Mesendoderm (in vitro differentiated cells): ENCODE measurements around the gene ZNF416.

Experiments used
- DNase-seq: peaks from one replicate; pipeline ENCODE4 v3.0.0; 2013
- H2AK5ac ChIP-seq: 2 replicates; pipeline ENCODE4 v1.6.1; 2013; ENCODE audit warnings: low read length, inconsistent platforms
- H2BK120ac ChIP-seq: 2 replicates; pipeline ENCODE4 v1.6.1; 2013; ENCODE audit warnings: low read depth, mild to moderate bottlenecking, low read length, moderate library complexity, mixed read lengths
- H2BK15ac ChIP-seq: replicated peaks from 2 replicates; pipeline ENCODE4 v1.6.1; 2013; ENCODE audit warnings: low read depth, mild to moderate bottlenecking, moderate library complexity
- H2BK5ac ChIP-seq: 2 replicates; pipeline ENCODE4 v1.6.1; 2013; ENCODE audit warnings: low read length, inconsistent platforms
- H3K18ac ChIP-seq: 2 replicates; pipeline ENCODE4 v1.6.1; 2013; ENCODE audit warnings: mild to moderate bottlenecking, low read length, mixed read lengths
- H3K23ac ChIP-seq: one replicate; pipeline ENCODE4 v1.6.1; 2013; ENCODE audit warnings: low read length
- H3K27ac ChIP-seq: 2 replicates; pipeline ENCODE4 v1.5.1; 2013; ENCODE audit warnings: low read depth, mild to moderate bottlenecking, inconsistent platforms, low read length, moderate library complexity
- H3K27me3 ChIP-seq: 2 replicates; pipeline ENCODE4 v1.6.1; 2013; ENCODE audit warnings: low read length, control low read depth, mild to moderate bottlenecking, inconsistent platforms; ENCODE audit not compliant: insufficient read depth, poor library complexity
- H3K36me3 ChIP-seq: 2 replicates; pipeline ENCODE4 v1.6.1; 2013; ENCODE audit warnings: low read length, inconsistent platforms; ENCODE audit not compliant: control insufficient read depth, insufficient read depth
- H3K4ac ChIP-seq: one replicate; pipeline ENCODE4 v1.6.1; 2013; ENCODE audit warnings: low read depth, mild to moderate bottlenecking, low read length, moderate library complexity
- H3K4me1 ChIP-seq: 2 replicates; pipeline ENCODE4 v1.6.1; 2013; ENCODE audit warnings: low read depth, low read length, inconsistent platforms; ENCODE audit not compliant: control insufficient read depth
- H3K4me2 ChIP-seq: 2 replicates; pipeline ENCODE4 v1.6.1; 2013; ENCODE audit warnings: low read length
- H3K4me3 ChIP-seq: 2 replicates; pipeline ENCODE4 v1.5.1; 2013; ENCODE audit warnings: mild to moderate bottlenecking, low read length
- H3K56ac ChIP-seq: one replicate; pipeline ENCODE4 v1.6.1; 2013; ENCODE audit warnings: low read length
- H3K79me1 ChIP-seq: 2 replicates; pipeline ENCODE4 v1.6.1; 2013; ENCODE audit warnings: low read length, inconsistent platforms
- H3K79me2 ChIP-seq: 2 replicates; pipeline ENCODE4 v1.6.1; 2013; ENCODE audit warnings: mild to moderate bottlenecking, low read length; ENCODE audit not compliant: control insufficient read depth, insufficient read depth
- H3K9ac ChIP-seq: 2 replicates; pipeline ENCODE4 v1.6.1; 2013; ENCODE audit warnings: low read length, inconsistent platforms
- H4K5ac ChIP-seq: one replicate; pipeline ENCODE4 v1.6.1; 2013; ENCODE audit warnings: low read length
- H4K8ac ChIP-seq: one replicate; pipeline ENCODE4 v1.6.1; 2013; ENCODE audit warnings: low read depth, mild to moderate bottlenecking, control low read depth, low read length, moderate library complexity
- WGBS: extraction: QIAGEN DNeasy Blood & Tissue Kit; methylation state at CpG from one replicate; pipeline ENCODE4 v1.1.7; 2013; ENCODE audit warnings: low lambda C conversion rate, missing lambda C conversion rate; ENCODE audit not compliant: insufficient coverage; ENCODE audit errors: extremely low coverage; 5-methylcytosine and 5-hydroxymethylcytosine counted together

Gene ZNF416

DNA sequence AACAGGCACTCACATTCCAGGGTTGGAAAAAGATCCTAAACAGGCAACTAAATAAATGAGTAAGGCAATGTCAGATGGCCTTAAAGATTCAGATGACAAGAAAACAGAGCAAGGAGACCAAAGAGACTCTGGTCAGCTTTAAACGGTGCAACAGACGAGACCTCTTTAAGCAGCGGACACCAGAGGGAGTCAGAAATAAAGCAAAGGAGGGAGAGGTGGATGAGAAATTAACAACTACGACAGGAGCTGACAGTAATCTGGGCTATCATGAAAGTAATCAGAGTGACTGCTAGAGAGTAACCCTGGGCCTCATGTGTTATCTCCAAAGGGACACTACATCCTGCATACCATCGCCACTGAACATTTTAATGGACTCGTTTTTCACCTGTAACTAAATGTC, 20.2 kb downstream of the ZNF416 start:
- Histone ChIP-seq H3K56ac (peak overlapping the region; percentile 97), H3K27me3 (no peaks in the 10 kb centered on the region), H3K18ac (no peak overlapping the region), H3K4me3 (peak overlapping the region; percentile 97), H3K9ac (peak overlapping the region; percentile 96), H4K5ac (no peak overlapping the region), H3K4me1 (peaks cover 4% of the 10 kb centered on the region), H3K79me1 (peaks cover 12% of the 10 kb centered on the region), H3K4ac (no peak overlapping the region), H2BK15ac (no peak overlapping the region), H3K4me2 (peak overlapping the region; percentile 47), H3K79me2 (peaks cover 7% of the 10 kb centered on the region), H3K23ac (no peak overlapping the region), H2BK120ac (no peak overlapping the region), H3K27ac (no peak overlapping the region), H4K8ac (no peak overlapping the region), H2AK5ac (no peak overlapping the region), H2BK5ac (no peak overlapping the region), H3K36me3 (no peaks in the 10 kb centered on the region)
- DNase-seq: peak; percentile 51
- WGBS: no CpG with 5 or more reads among the region's 6 CpGs

DNA sequence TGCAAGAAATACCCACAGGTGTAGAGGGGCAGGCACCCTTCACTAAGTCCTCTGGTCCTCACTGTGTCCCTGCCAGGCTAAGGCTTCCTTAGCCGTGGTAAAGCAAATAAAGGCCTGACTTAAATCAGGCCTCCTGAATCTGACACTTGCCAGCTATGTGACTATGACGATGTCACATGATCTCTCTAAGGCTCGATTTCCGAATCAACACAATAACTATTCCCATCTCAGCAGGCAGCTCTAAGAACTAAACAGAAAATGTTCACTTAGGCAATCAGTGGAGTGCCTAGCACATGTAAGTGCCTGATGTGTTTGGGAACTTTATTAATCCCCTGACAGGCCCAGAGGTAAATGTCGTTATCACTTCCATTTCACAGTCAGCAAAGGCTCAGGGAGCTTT, 21.1 kb downstream of the ZNF416 start:
- Histone ChIP-seq H2AK5ac (no peak overlapping the region), H4K8ac (no peak overlapping the region), H3K23ac (no peak overlapping the region), H4K5ac (no peak overlapping the region), H2BK5ac (no peak overlapping the region), H3K27me3 (no peaks in the 10 kb centered on the region), H3K27ac (no peak overlapping the region), H3K79me1 (peaks cover 12% of the 10 kb centered on the region), H2BK120ac (no peak overlapping the region), H3K4ac (no peak overlapping the region), H2BK15ac (no peak overlapping the region), H3K4me1 (peaks cover 4% of the 10 kb centered on the region), H3K9ac (no peak overlapping the region), H3K56ac (no peak overlapping the region), H3K36me3 (no peaks in the 10 kb centered on the region), H3K4me3 (no peak overlapping the region), H3K18ac (no peak overlapping the region), H3K4me2 (no peak overlapping the region), H3K79me2 (peaks cover 7% of the 10 kb centered on the region)
- no CpG with 5 or more reads among the region's 5 CpGs for WGBS
- DNase-seq: no peak

DNA sequence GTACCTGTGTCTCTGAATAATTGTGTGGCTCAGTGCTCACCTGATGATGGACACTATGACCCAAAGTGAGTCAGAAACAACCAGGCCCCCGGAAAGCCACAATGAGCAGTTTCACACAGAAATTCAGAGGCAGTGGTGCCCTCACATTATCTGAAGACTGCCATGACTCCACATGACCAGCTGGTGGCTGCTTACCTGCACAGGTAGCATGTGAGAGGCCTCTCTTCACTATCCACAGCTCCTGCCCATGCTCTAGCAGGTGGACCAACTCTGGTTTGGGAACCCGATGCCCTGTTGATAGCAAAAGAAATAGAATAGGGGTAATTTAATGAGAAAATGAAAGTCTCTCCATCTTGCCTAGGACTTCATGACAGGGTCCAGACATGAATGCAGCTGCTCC, 26.3 kb downstream of the ZNF416 start:
- H3K79me2 ChIP-seq: no peaks in the 10 kb centered on the region
- no peaks in the 10 kb centered on the region for H3K27me3 ChIP-seq
- H2BK120ac ChIP-seq: no peak overlapping the region
- H3K4ac ChIP-seq: no peak overlapping the region
- no peaks in the 10 kb centered on the region for H3K4me1 ChIP-seq
- no peak overlapping the region for H3K27ac ChIP-seq
- H3K9ac ChIP-seq: no peak overlapping the region
- no peak overlapping the region for H4K8ac ChIP-seq
- H3K56ac ChIP-seq: no peak overlapping the region
- H3K18ac ChIP-seq: no peak overlapping the region
- H2AK5ac ChIP-seq: no peak overlapping the region
- H4K5ac ChIP-seq: no peak overlapping the region
- H3K4me2 ChIP-seq: no peak overlapping the region
- no CpG with 5 or more reads among the region's 2 CpGs for WGBS
- H3K23ac ChIP-seq: no peak overlapping the region
- no peak overlapping the region for H2BK5ac ChIP-seq
- no peak for DNase-seq
- no peak overlapping the region for H3K4me3 ChIP-seq
- no peak overlapping the region for H2BK15ac ChIP-seq
- peaks cover 8% of the 10 kb centered on the region for H3K36me3 ChIP-seq
- no peaks in the 10 kb centered on the region for H3K79me1 ChIP-seq

DNA sequence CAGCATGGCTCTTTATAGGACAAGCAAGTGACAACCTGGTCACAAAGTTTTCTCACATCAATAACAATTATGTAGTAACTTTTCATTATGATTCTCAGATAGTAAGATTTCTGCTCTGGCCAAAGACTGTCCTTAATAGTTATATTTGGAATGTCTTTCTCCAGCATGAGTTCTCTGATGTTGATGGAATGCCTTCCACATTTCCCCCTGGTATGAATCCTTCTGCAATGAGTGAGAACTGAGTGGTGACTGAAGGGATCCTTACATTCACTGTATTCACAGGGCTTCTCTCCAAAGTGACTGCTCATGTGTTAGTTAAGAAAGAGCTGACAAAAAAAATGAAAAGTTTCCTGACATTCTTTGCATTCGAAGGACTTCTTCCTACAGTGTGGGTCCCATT, 32.2 kb downstream of the ZNF416 start:
- H3K23ac ChIP-seq: no peak overlapping the region
- WGBS: no CpG with 5 or more reads among the region's 1 CpG
- H3K18ac ChIP-seq: no peak overlapping the region
- no peaks in the 10 kb centered on the region for H3K79me2 ChIP-seq
- H3K79me1 ChIP-seq: no peaks in the 10 kb centered on the region
- no peaks in the 10 kb centered on the region for H3K27me3 ChIP-seq
- no peak overlapping the region for H2BK120ac ChIP-seq
- H2BK15ac ChIP-seq: no peak overlapping the region
- no peak overlapping the region for H3K56ac ChIP-seq
- H4K8ac ChIP-seq: no peak overlapping the region
- H4K5ac ChIP-seq: no peak overlapping the region
- H3K36me3 ChIP-seq: peaks cover 24% of the 10 kb centered on the region
- no peak overlapping the region for H3K4me2 ChIP-seq
- H3K4ac ChIP-seq: no peak overlapping the region
- H2AK5ac ChIP-seq: no peak overlapping the region
- H3K4me3 ChIP-seq: peak overlapping the region; percentile 20
- no peak overlapping the region for H2BK5ac ChIP-seq
- no peak for DNase-seq
- H3K27ac ChIP-seq: no peak overlapping the region
- no peaks in the 10 kb centered on the region for H3K4me1 ChIP-seq
- no peak overlapping the region for H3K9ac ChIP-seq

DNA sequence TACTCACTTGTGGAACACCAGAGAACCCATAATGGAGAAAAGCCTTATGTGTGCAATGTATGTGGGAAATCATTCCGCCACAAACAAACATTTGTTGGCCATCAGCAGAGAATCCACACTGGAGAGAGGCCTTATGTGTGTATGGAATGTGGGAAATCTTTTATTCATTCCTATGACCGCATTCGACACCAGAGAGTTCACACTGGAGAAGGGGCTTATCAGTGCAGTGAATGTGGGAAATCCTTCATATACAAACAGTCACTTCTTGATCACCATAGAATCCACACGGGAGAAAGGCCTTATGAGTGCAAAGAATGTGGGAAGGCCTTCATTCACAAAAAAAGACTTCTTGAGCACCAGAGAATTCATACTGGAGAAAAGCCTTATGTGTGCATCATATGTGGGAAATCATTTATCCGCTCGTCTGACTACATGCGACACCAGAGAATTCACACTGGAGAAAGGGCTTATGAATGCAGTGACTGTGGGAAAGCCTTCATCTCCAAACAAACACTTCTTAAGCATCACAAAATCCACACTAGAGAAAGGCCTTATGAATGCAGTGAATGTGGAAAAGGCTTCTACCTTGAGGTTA, 40.7 kb downstream of the ZNF416 start:
- peaks cover 6% of the 10 kb centered on the region for H3K79me1 ChIP-seq
- DNase-seq: peak; percentile 21
- H3K4me1 ChIP-seq: no peaks in the 10 kb centered on the region
- H3K27me3 ChIP-seq: no peaks in the 10 kb centered on the region
- H3K23ac ChIP-seq: no peak overlapping the region
- no peak overlapping the region for H2BK120ac ChIP-seq
- H3K4ac ChIP-seq: no peak overlapping the region
- H3K4me2 ChIP-seq: no peak overlapping the region
- H3K4me3 ChIP-seq: peak overlapping the region; percentile 13
- WGBS: no CpG with 5 or more reads among the region's 7 CpGs
- peaks cover 39% of the 10 kb centered on the region for H3K36me3 ChIP-seq
- H4K8ac ChIP-seq: no peak overlapping the region
- H4K5ac ChIP-seq: no peak overlapping the region
- H2AK5ac ChIP-seq: no peak overlapping the region
- no peak overlapping the region for H3K56ac ChIP-seq
- H3K18ac ChIP-seq: no peak overlapping the region
- H3K27ac ChIP-seq: no peak overlapping the region
- no peak overlapping the region for H2BK5ac ChIP-seq
- H3K9ac ChIP-seq: no peak overlapping the region
- peaks cover 3% of the 10 kb centered on the region for H3K79me2 ChIP-seq
- H2BK15ac ChIP-seq: no peak overlapping the region
